Urinary bladder (tissue), 4 donors: Measurements from ENCODE around the gene CCDC13. TPM values are rescaled to one million over a fixed set of nuclear protein-coding genes. Genes with fewer than 3 reads are reported as not detected.

Experiments used
- DNase-seq: peaks from one replicate; pipeline ENCODE4 v3.0.0-alpha.2; 2015; ENCODE audit errors: extremely low spot score
- H3K27ac ChIP-seq: one replicate; pipeline ENCODE4 v1.5.1; 2013; ENCODE audit warnings: low read depth, mild to moderate bottlenecking, moderate library complexity
- H3K36me3 ChIP-seq: one replicate; pipeline ENCODE4 v1.6.1; 2013; ENCODE audit warnings: mild to moderate bottlenecking, moderate library complexity; ENCODE audit not compliant: insufficient read depth
- H3K4me1 ChIP-seq: one replicate; pipeline ENCODE4 v1.6.1; 2013; ENCODE audit warnings: mild to moderate bottlenecking, moderate library complexity; ENCODE audit not compliant: insufficient read depth
- H3K4me3 ChIP-seq: one replicate; pipeline ENCODE4 v1.5.1; 2013; ENCODE audit warnings: low read depth, low read length
- WGBS: extraction: QIAGEN DNeasy Blood & Tissue Kit; methylation state at CpG from one replicate; pipeline ENCODE4 v1.1.7; 2013; 5-methylcytosine and 5-hydroxymethylcytosine counted together
- polyA plus RNA-seq: library from polyadenylated mRNA; stranded (reverse); fragments of 200-250 nt; gene quantifications from one replicate; pipeline ENCODE4 v1.2.3, GENCODE V29; 2013
- total RNA-seq: library from RNA; depleted of rRNA; stranded (reverse); fragments of >200 nt; gene quantifications from one replicate; pipeline ENCODE4 v1.2.3, GENCODE V29; 2014
- donor health status: healthy with polysubstance abuse.
- donor health status: healthy.

The CCDC13 gene
- total and polyA plus RNA-seq, 2 donors, result 1.1 to 1.5 TPM

GRCh38 chr3:42780892-42781700 is 8.0 kb upstream of the CCDC13 start:
- H3K4me1 ChIP-seq, result no peaks in the 10 kb centered on the region
- 55% methylated on average over 11 of the region's 11 CpGs for WGBS
- peak; percentile 59 for DNase-seq
- no peak overlapping the region for H3K27ac ChIP-seq
- H3K4me3 ChIP-seq, result no peak overlapping the region
- peaks cover 2% of the 10 kb centered on the region for H3K36me3 ChIP-seq

DNA sequence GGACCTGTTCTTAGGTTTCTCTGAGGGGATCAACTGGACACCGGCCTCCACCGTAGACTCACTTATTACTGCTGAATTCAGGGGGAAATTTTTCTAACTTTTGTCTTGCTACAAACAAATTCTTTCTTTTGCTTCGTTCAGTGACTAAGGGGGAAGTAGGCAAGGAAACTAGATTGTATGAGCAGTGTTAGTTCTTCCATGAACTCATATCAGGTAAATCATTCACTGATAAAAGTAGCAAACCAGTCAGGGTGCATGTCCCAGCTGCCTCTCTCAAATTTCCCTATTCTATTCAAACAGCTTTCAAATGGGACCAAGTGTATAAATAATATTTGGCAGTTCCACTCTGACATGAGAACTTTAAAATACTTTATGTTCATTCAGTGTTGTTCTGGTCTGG is 7.3 kb upstream of the CCDC13 start:
- H3K36me3 ChIP-seq, result no peaks in the 10 kb centered on the region
- no peak overlapping the region for H3K27ac ChIP-seq
- no peaks in the 10 kb centered on the region for H3K4me1 ChIP-seq

DNA sequence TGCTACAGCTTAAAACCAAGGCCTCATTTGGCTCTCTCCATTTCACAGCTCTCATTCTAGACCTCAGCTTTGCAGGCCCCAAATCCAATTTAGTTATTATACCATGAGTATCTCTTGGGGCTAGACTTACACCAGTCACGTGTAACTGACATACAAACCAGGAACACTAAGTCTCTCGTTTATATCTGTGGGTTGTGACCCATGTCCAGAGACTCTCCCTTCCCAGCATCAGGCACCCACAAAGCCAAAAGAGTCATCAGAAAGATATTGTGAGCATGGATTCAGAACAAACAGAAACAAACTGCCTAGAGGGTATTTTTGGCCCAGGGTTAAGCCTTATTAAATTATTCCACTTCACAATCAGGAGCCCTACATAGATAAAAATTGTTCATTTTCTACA is 5.6 kb upstream of the CCDC13 start:
- Histone ChIP-seq H3K27ac (no peak overlapping the region), H3K4me1 (no peaks in the 10 kb centered on the region)
- DNase-seq, result no peak

More for the DNA sequence above, 7.3 kb upstream of the CCDC13 start:
- no peak for DNase-seq
- 72% methylated on average over 3 of the region's 3 CpGs for WGBS
- no peak overlapping the region for H3K4me3 ChIP-seq

DNA sequence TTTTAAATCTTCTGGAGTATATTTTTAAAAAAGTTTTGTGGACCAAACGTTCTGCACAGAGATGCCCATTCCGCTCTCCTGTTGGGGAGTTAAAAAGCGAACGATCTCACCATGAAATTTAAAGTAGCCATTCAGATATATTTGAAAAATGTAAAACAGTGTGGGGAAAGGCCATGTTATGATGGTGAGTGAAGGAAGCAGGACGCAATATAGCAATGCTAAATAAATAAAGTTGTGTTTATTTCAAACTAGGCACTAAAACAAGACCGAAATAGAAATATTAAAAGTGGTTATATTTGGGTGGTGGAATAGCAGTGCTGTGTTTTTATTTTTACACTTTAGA is 327 bp upstream of the CCDC13 start:
- Histone ChIP-seq H3K4me3 (peak overlapping the region; percentile 44), H3K36me3 (no peaks in the 10 kb centered on the region), H3K27ac (no peak overlapping the region), H3K4me1 (no peaks in the 10 kb centered on the region)
- WGBS, result 6% methylated on average over 6 of the region's 6 CpGs
- no peak for DNase-seq

More for the DNA sequence above, 5.6 kb upstream of the CCDC13 start:
- Histone ChIP-seq H3K36me3 (no peaks in the 10 kb centered on the region), H3K4me3 (no peak overlapping the region)
- WGBS, result 52% methylated on average over 2 of the region's 2 CpGs

GRCh38 chr3:42771271-42771670 is 1.8 kb downstream of the CCDC13 start:
- Histone ChIP-seq H3K27ac (no peak overlapping the region), H3K4me3 (no peak overlapping the region), H3K36me3 (no peaks in the 10 kb centered on the region), H3K4me1 (no peaks in the 10 kb centered on the region)
- WGBS, result 73% methylated on average over 1 of the region's 1 CpG
- DNase-seq, result no peak

- DNase-seq, result no peak
- no peaks in the 10 kb centered on the region for H3K4me1 ChIP-seq
- H3K4me3 ChIP-seq, result no peak overlapping the region
- no peak overlapping the region for H3K27ac ChIP-seq
- 95% methylated on average over 28 of the region's 28 CpGs for WGBS
- no peaks in the 10 kb centered on the region for H3K36me3 ChIP-seq
These were observed 3.4 kb downstream of the CCDC13 start for GRCh38 chr3:42769477-42770131.

- Histone ChIP-seq H3K36me3 (no peaks in the 10 kb centered on the region), H3K4me1 (no peaks in the 10 kb centered on the region), H3K27ac (no peak overlapping the region), H3K4me3 (no peak overlapping the region)
- no peak for DNase-seq
- WGBS, result 84% methylated on average over 3 of the region's 3 CpGs
These were observed 8.3 kb downstream of the CCDC13 start for GRCh38 chr3:42764561-42765295.

DNA sequence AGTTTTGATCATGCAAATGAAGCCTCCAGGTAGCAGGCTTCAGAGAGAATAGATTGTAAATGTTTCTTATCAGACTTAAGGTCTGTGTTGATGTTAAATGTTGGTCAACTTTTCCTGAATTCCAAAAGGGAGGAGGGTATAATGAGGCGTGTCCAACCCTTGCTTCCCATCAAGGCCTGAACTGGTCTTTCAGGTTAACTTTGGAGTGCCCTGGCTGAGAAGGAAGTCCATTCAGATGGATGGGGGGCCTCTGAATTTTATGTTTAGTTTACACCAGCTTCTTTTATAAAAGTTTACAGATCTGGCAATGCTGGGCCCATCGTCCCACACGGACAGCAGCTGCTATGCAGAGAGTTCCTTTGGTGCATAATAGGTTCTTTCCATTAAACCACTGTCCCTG is 8.9 kb downstream of the CCDC13 start:
- no peak overlapping the region for H3K4me3 ChIP-seq
- 72% methylated on average over 3 of the region's 3 CpGs for WGBS
- no peaks in the 10 kb centered on the region for H3K36me3 ChIP-seq
- no peak for DNase-seq
- no peaks in the 10 kb centered on the region for H3K4me1 ChIP-seq
- no peak overlapping the region for H3K27ac ChIP-seq

DNA sequence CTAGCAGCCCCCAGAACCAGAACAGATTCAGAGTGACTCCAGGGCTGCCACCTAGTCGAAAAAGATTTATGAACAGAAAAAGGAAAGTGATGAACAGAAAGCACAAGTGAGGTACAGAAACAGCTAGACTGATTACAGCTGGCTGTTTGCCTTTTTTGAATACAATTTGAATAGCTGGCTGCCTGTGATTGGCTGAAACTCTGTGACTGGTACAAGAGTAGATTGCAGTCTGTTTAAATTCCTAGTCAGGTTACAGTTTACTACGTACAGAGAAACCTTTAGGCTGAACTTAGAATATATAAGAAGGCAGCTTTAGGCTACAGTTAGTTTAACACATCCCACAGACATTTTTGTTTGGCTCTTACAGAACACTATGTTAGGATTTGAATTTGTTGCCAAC is 10.0 kb downstream of the CCDC13 start:
- 47% methylated on average over 2 of the region's 2 CpGs for WGBS
- Histone ChIP-seq H3K4me1 (no peaks in the 10 kb centered on the region), H3K27ac (no peak overlapping the region), H3K36me3 (no peaks in the 10 kb centered on the region), H3K4me3 (no peak overlapping the region)
- no peak for DNase-seq

DNA sequence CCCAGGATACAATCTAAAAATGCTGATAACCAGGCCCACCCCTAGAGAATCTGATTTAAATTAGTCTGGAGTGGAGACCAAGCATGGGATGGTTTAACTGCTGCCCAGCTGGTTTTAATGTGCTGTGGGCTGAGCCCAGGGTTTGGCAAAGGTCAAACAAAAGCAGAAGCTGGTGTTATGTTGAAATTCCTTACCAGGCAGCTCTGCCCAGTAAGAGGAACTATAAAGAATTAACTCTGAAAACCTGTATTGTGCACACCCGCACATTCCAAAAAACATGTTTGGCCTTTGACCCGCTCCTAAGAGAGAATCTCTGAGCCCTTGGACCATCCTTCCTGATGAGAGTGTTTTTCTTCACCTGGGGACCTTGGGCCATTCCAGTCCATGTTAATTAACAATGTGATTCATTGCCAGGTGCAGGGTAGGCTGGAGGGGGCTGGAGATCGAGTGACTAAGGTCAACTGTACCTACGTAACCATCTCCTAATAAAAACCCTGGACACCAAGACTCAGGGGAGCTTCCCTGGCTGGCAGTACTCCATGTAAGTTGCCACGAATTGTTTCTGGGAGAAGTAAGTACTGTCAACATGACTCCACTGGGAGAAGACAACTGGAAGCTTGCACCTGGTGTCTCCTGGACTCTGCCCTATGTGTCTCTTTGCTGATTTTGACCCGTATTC is 10.9 kb downstream of the CCDC13 start:
- H3K27ac ChIP-seq, result no peak overlapping the region

GRCh38 chr3:42758126-42758525 is 14.9 kb downstream of the CCDC13 start:
- H3K4me3 ChIP-seq, result no peak overlapping the region
- no peaks in the 10 kb centered on the region for H3K4me1 ChIP-seq
- no peak for DNase-seq
- no peak overlapping the region for H3K27ac ChIP-seq
- no peaks in the 10 kb centered on the region for H3K36me3 ChIP-seq
- WGBS, result 78% methylated on average over 11 of the region's 11 CpGs

More for the DNA sequence above, 10.9 kb downstream of the CCDC13 start:
- Histone ChIP-seq H3K4me3 (no peak overlapping the region), H3K4me1 (no peaks in the 10 kb centered on the region), H3K36me3 (no peaks in the 10 kb centered on the region)
- no peak for DNase-seq
- WGBS, result 82% methylated on average over 6 of the region's 6 CpGs

DNA sequence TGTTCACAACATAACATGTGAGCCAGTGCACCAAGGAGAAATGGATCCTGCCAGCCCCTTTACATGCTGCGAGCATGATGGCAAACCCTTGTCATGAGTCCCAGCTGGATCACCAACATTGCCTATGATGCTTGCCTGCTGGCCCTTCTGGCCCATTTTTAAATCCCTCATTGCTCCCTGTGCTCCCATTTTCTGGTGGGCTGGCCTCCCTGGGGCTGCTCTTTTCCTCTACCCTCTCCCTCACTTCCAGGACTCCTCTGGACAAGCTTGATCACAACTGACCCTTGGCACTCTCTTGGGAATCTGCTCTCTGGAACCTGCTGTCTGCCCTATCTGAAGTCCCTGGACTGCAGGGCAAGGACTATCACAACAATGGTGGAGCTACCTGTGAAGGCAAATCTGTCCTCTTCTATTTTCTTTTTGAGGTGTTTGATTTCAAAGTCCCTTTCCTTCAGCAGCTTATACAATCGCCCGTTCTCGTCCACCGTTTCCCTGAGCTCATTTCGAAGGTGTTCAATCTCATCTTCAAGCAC is 16.3 kb downstream of the CCDC13 start:
- no peak overlapping the region for H3K4me3 ChIP-seq
- no peak for DNase-seq
- 91% methylated on average over 6 of the region's 6 CpGs for WGBS

More for the DNA sequence above, 16.3 kb downstream of the CCDC13 start:
- Histone ChIP-seq H3K36me3 (no peaks in the 10 kb centered on the region), H3K27ac (no peak overlapping the region), H3K4me1 (no peaks in the 10 kb centered on the region)
